Activated CD8-positive, alpha-beta T cell treated with anti-CD3 and anti-CD28 coated beads for 36 hours (primary cell): ENCODE results near the gene RGS19. TPM values are rescaled to one million over a fixed set of nuclear protein-coding genes. Genes with fewer than 3 reads are reported as not detected.

Experiments used
- ATAC-seq: fragments of 200-7000 bp; cut with Tn5 transposase; one replicate; pipeline ENCODE4 v1.10.0; 2021; ENCODE audit warnings: mild to moderate bottlenecking, moderate library complexity
- CTCF ChIA-PET: fragments of 350-600 bp; sonication (Branson Sonifier 250); formaldehyde crosslinking; loops from one replicate; lab custom pipeline; 2021; ENCODE audit warnings: antibody characterized with exemption; lab: Charles Lee
- POLR2A ChIA-PET: fragments of 350-600 bp; sonication (Branson Sonifier 250); formaldehyde crosslinking; loops from one replicate; lab custom pipeline; 2021; ENCODE audit warnings: antibody characterized with exemption; lab: Charles Lee
- DNase-seq: peaks from one replicate; pipeline ENCODE4 v3.0.0-alpha.2; 2020
- H3K27ac Mint-ChIP-seq: one replicate; pipeline ENCODE4 v1.8.0; 2021; ENCODE audit warnings: mild to moderate bottlenecking, mixed read lengths
- H3K27me3 Mint-ChIP-seq: one replicate; pipeline ENCODE4 v1.8.0; 2021; ENCODE audit warnings: mixed read lengths
- H3K36me3 Mint-ChIP-seq: one replicate; pipeline ENCODE4 v1.8.0; 2021; ENCODE audit warnings: low read depth, mixed read lengths
- H3K4me1 Mint-ChIP-seq: one replicate; pipeline ENCODE4 v1.8.0; 2021; ENCODE audit warnings: low read depth, mixed read lengths
- H3K4me3 Mint-ChIP-seq: one replicate; pipeline ENCODE4 v1.8.0; 2021; ENCODE audit warnings: mild to moderate bottlenecking, moderate library complexity, mixed read lengths
- H3K9me3 Mint-ChIP-seq: one replicate; pipeline ENCODE4 v1.8.0; 2021; ENCODE audit warnings: mixed read lengths
- intact Hi-C: fragments of 100-400 bp; cut with micrococcal nuclease; formaldehyde crosslinking; loops from one replicate; pipeline ENCODE4 v1.10.0; 2022
- total RNA-seq, 2 experiments: library from RNA; stranded (reverse); gene quantifications; one replicate each; pipeline ENCODE4 v1.2.3, GENCODE V29; 2021
- TF ChIP-seq, protein P1 (sequence below): fragments of 200-600 bp; IDR thresholded peaks from one replicate; pipeline ENCODE4 v1.8.0; 2022; ENCODE audit warnings: antibody characterized with exemption, mild to moderate bottlenecking

Gene RGS19
- total RNA-seq, 2 experiments from 2014 or later = 42.5 to 44.1 TPM

DNA sequence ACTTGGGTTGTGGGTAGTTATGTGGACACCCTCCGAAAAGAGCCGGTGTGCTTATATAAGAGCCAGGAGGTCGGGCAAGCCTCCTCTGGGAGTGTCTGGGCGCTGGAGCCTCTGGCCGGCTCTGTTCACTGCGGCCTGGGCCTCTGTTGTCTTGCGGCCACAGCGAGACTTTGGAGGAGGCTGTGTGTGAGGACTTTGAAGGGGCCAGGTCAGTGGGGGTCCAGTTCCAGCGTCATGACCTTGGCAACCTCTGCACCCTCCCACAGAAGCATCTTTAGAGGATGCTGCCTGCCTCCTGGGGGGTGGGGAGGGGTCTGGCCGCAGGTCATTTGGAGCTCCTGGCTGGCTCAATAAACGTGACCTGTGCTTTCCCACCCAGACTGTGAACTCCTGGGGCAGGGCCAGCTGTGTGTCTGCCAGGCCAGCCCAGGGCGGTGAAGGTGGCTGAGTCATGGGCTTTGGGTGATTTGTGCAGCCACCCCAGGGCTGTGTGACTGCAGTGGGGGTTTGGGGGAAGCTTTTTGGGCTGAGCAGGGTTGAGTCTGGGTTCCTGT is 15.1 kb downstream of the RGS19 start:
- no peaks in the 10 kb centered on the region for H3K36me3 Mint-ChIP-seq
- TF ChIP-seq, protein P1, sequence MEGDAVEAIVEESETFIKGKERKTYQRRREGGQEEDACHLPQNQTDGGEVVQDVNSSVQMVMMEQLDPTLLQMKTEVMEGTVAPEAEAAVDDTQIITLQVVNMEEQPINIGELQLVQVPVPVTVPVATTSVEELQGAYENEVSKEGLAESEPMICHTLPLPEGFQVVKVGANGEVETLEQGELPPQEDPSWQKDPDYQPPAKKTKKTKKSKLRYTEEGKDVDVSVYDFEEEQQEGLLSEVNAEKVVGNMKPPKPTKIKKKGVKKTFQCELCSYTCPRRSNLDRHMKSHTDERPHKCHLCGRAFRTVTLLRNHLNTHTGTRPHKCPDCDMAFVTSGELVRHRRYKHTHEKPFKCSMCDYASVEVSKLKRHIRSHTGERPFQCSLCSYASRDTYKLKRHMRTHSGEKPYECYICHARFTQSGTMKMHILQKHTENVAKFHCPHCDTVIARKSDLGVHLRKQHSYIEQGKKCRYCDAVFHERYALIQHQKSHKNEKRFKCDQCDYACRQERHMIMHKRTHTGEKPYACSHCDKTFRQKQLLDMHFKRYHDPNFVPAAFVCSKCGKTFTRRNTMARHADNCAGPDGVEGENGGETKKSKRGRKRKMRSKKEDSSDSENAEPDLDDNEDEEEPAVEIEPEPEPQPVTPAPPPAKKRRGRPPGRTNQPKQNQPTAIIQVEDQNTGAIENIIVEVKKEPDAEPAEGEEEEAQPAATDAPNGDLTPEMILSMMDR = no peak
- DNase-seq = no peak
- ChIA-PET CTCF (interaction anchor here (1.0 kb wide), 1 partner anchor 20 kb away, joined by 3 read pairs; the partner anchor contains the start of gene LKAAEAR1), POLR2A (interaction anchor here (0.9 to 1.9 kb wide), 5 partner anchors 9 to 116 kb away, joined by 3 to 7 read pairs (median 4); no protein-coding TSS in a partner anchor)
- no peaks in the 10 kb centered on the region for H3K9me3 Mint-ChIP-seq
- H3K27ac Mint-ChIP-seq = peak overlapping the region; percentile 76
- peaks cover 35% of the 10 kb centered on the region for H3K4me1 Mint-ChIP-seq
- ATAC-seq = no peak
- peak overlapping the region; percentile 89 for H3K4me3 Mint-ChIP-seq
- intact Hi-C loops = loop anchor here (10.0 kb wide), 1 partner anchor 89 kb away; the partner anchor contains the start of gene SAMD10
- no peaks in the 10 kb centered on the region for H3K27me3 Mint-ChIP-seq

GRCh38 chr20:64063389-64064144 is 15.8 kb downstream of the RGS19 start:
- TF ChIP-seq, protein P1 = no peak
- H3K27me3 Mint-ChIP-seq = no peaks in the 10 kb centered on the region
- ChIA-PET CTCF (interaction anchor here (1.0 to 2.1 kb wide), 3 partner anchors 20 to 83 kb away, joined by 3 to 6 read pairs (median 4); partner anchors contain the start of gene LKAAEAR1), POLR2A (interaction anchor here (0.6 to 1.9 kb wide), 6 partner anchors 9 to 32 kb away, joined by 3 to 7 read pairs (median 4); no protein-coding TSS in a partner anchor)
- ATAC-seq (no peak), DNase-seq (peak; percentile 63)
- peak overlapping the region; percentile 76 for H3K27ac Mint-ChIP-seq
- no peaks in the 10 kb centered on the region for H3K9me3 Mint-ChIP-seq
- H3K36me3 Mint-ChIP-seq = no peaks in the 10 kb centered on the region
- intact Hi-C loops = loop anchor here (10.0 kb wide), 1 partner anchor 89 kb away; the partner anchor contains the start of gene SAMD10
- peaks cover 37% of the 10 kb centered on the region for H3K4me1 Mint-ChIP-seq
- H3K4me3 Mint-ChIP-seq = peak overlapping the region; percentile 89

DNA sequence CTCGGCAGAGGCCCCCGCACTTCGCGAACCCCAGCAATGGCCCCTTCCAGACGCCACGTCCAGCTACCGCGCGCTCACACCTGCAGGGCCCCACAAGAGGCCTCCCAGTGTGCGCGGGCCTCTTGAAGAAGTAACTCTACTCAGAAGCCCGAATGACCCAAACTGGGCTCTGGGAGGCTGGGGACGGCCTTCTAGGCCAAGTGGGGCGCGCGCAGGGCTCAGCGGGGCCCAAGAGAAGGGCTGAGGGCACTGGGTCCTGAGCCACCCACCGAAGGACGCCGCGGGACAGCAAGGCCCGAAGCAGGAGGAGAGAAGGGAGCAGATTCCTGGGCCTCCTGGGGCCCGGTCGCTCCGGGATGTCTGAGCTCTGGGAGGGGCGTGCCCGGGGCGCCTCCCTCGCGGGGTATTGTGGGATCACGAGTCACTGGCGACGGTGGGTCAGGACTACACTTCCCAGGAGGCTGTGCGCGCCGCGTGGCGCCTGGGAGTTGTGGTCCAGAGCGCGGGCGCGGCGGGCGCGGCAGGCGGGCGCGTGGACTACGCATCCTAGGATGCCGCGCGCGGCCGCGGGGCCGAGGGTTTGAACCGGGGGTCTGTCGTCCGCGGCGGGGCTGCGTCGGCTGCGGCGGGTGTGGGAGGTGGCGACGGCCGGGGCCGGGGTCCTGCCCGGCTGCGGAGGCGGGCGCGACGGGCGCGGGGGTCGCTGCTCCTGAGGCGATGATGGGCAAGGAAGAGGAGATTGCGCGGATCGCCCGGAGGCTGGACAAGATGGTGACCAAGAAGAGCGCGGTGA is 16.5 kb downstream of the RGS19 start, which contains the start of gene TCEA2:
TSS of gene TCEA2 (plus strand) at position 603 of the 793 bp plus-strand sequence. CDS start at position 718, 115 bp downstream.
- H3K4me1 Mint-ChIP-seq = peaks cover 40% of the 10 kb centered on the region
- H3K36me3 Mint-ChIP-seq = no peaks in the 10 kb centered on the region
- intact Hi-C loops = loop anchor here (10.0 kb wide), 1 partner anchor 88 kb away; the partner anchor contains the start of gene SAMD10
- TF ChIP-seq, protein P1 = no peak
- H3K9me3 Mint-ChIP-seq = no peaks in the 10 kb centered on the region
- ChIA-PET CTCF (interaction anchor here (0.7 to 2.1 kb wide), 5 partner anchors 9 to 82 kb away, joined by 3 to 6 read pairs (median 4); partner anchors contain the start of gene LKAAEAR1), POLR2A (interaction anchor here (0.6 to 1.6 kb wide), 7 partner anchors 12 to 83 kb away, joined by 3 to 4 read pairs (median 3); partner anchors contain the start of genes OPRL1, PRPF6 and SAMD10)
- DNase-seq (peak; percentile 98), ATAC-seq (peak; percentile 83)
- H3K4me3 Mint-ChIP-seq = peak within 1 kb of the TSS; percentile 89
- H3K27ac Mint-ChIP-seq = peak within 1 kb of the TSS; percentile 76
- no peaks in the 10 kb centered on the region for H3K27me3 Mint-ChIP-seq

GRCh38 chr20:64062276-64062595 is 17.1 kb downstream of the RGS19 start:
- peak overlapping the region; percentile 89 for H3K4me3 Mint-ChIP-seq
- POLR2A ChIA-PET = interaction anchor here (0.7 to 1.6 kb wide), 6 partner anchors 11 to 82 kb away, joined by 3 to 4 read pairs (median 3); partner anchors contain the start of genes OPRL1, PRPF6 and SAMD10
- TF ChIP-seq, protein P1 = no peak
- ATAC-seq = no peak
- intact Hi-C loops = loop anchor here (10.0 kb wide), 1 partner anchor 87 kb away; the partner anchor contains the start of gene SAMD10
- H3K9me3 Mint-ChIP-seq = no peaks in the 10 kb centered on the region
- H3K4me1 Mint-ChIP-seq = peaks cover 41% of the 10 kb centered on the region
- DNase-seq = no peak
- H3K36me3 Mint-ChIP-seq = no peaks in the 10 kb centered on the region
- no peaks in the 10 kb centered on the region for H3K27me3 Mint-ChIP-seq
- CTCF ChIA-PET = interaction anchor here (0.7 to 2.1 kb wide), 5 partner anchors 9 to 82 kb away, joined by 3 to 6 read pairs (median 4); partner anchors contain the start of gene LKAAEAR1
- H3K27ac Mint-ChIP-seq = no peak overlapping the region
